Tibial artery (tissue), 4 donors: ENCODE data around the gene ANKZF1.

Source experiments
- DNase-seq, 2 donors: peaks; one replicate each; pipeline ENCODE4 v3.0.0-alpha.2; 2019
- H3K27ac ChIP-seq, 2 donors: fragments of 200-600 bp; sonication (generic) in 1 of 2; 1 replicate in 1 of 2; 2 replicates in 1 of 2; pipeline ENCODE4 v1.5.1; 2018 to 2019; ENCODE audit warnings: mild to moderate bottlenecking in 1 of 2
- H3K27me3 ChIP-seq, 2 donors: fragments of 200-600 bp; sonication (generic) in 1 of 2; one replicate each; pipeline versions ENCODE4 v1.5.1 to v1.6.0; 2016 to 2019
- H3K36me3 ChIP-seq, 3 donors: fragments of 200-600 bp; sonication (generic) in 2 of 3; one replicate each; pipeline ENCODE4 v1.5.1; 2016 to 2019; ENCODE audit warnings: mild to moderate bottlenecking in 2 of 3
- H3K4me1 ChIP-seq, 4 donors: fragments of 200-600 bp; sonication (generic) in 2 of 4; 1 replicate in 3 of 4; 2 replicates in 1 of 4; pipeline ENCODE4 v1.5.1; 2016 to 2019
- H3K4me3 ChIP-seq, 2 donors: fragments of 200-600 bp; sonication (generic) in 1 of 2; 1 replicate in 1 of 2; 2 replicates in 1 of 2; pipeline ENCODE4 v1.5.1; 2018 to 2019; ENCODE audit warnings: mild to moderate bottlenecking in 2 of 2
- H3K9me3 ChIP-seq, 3 donors: fragments of 200-600 bp; sonication (generic) in 1 of 3; one replicate each; pipeline ENCODE4 v1.5.1; 2016 to 2019
- CTCF ChIP-seq, 2 experiments: fragments of 200-600 bp in 1 of 2; fragments of 450-650 bp in 1 of 2; IDR thresholded peaks; one replicate each; pipeline ENCODE4 v1.5.1; 2017 to 2019; ENCODE audit warnings: antibody characterized with exemption in 2 of 2, mild to moderate bottlenecking in 1 of 2, moderate library complexity in 1 of 2
- intact Hi-C: fragments of 100-400 bp; cut with DNase I; formaldehyde crosslinking; loops from one replicate; pipeline ENCODE4 v1.15.0; 2023; ENCODE audit warnings: low total_unique reads

Gene ANKZF1

GRCh38 chr2:219277703-219278654 is 48.4 kb downstream of the ANKZF1 start:
- peak; percentile 69 to 89 for DNase-seq
- Histone ChIP-seq H3K27ac (peak overlapping the region; percentile 98 to 99), H3K36me3 (peaks cover 21 to 26% (median 26%) of the 10 kb centered on the region in 3 donors), H3K27me3 (no peaks in the 10 kb centered on the region), H3K4me3 (no peak overlapping the region), H3K4me1 (peaks cover 0 to 53% (median 40%) of the 10 kb centered on the region in 4 donors), H3K9me3 (no peaks in the 10 kb centered on the region)
- intact Hi-C loops: loop anchor here (2.0 kb wide), 1 partner anchor 17 kb away; no protein-coding TSS in a partner anchor
- peak; percentile 94 to 99 for TF ChIP-seq CTCF (IDR thresholded peaks at IDR 0.05)

GRCh38 chr2:219278655-219279150 is 49.1 kb downstream of the ANKZF1 start:
- peak overlapping the region; percentile 98 to 99 for H3K27ac ChIP-seq
- peak overlapping the region; percentile 80 to 94 for H3K4me3 ChIP-seq
- DNase-seq: no peak
- no peaks in the 10 kb centered on the region for H3K27me3 ChIP-seq
- peaks cover 0 to 52% (median 40%) of the 10 kb centered on the region in 4 donors for H3K4me1 ChIP-seq
- peaks cover 28 to 33% (median 33%) of the 10 kb centered on the region in 3 donors for H3K36me3 ChIP-seq
- no peaks in the 10 kb centered on the region for H3K9me3 ChIP-seq
- TF ChIP-seq CTCF (IDR thresholded peaks at IDR 0.05): no peak
- intact Hi-C loops: loop anchor here (2.0 kb wide), 1 partner anchor 16 kb away; no protein-coding TSS in a partner anchor

- Histone ChIP-seq H3K36me3 (peaks cover 33 to 39% (median 39%) of the 10 kb centered on the region in 3 donors), H3K4me3 (peak within 1 kb of the TSS; percentile 80 to 94), H3K4me1 (peaks cover 0 to 48% (median 37%) of the 10 kb centered on the region in 4 donors), H3K9me3 (no peaks in the 10 kb centered on the region), H3K27ac (peak within 1 kb of the TSS; percentile 98 to 99), H3K27me3 (no peaks in the 10 kb centered on the region)
- DNase-seq: peak; percentile 99 to 100
- intact Hi-C loops: loop anchor here (2.0 kb wide), 1 partner anchor 15 kb away; no protein-coding TSS in a partner anchor
- no peak for TF ChIP-seq CTCF (IDR thresholded peaks at IDR 0.05)
Measured at GRCh38 chr2:219279151-219279915, 49.7 kb downstream of the ANKZF1 start, which contains the start of gene DNAJB2. Gene DNAJB2, plus strand, starts transcription at chr2:219279366. Its CDS starts 468 bp downstream, at chr2:219279834.

GRCh38 chr2:219279916-219280516 is 50.4 kb downstream of the ANKZF1 start:
- H3K4me1 ChIP-seq: peaks cover 0 to 52% (median 34%) of the 10 kb centered on the region in 4 donors
- intact Hi-C loops: loop anchor here (2.0 kb wide), 1 partner anchor 15 kb away; no protein-coding TSS in a partner anchor
- H3K27ac ChIP-seq: peak overlapping the region; percentile 98 to 99
- no peaks in the 10 kb centered on the region for H3K27me3 ChIP-seq
- no peaks in the 10 kb centered on the region for H3K9me3 ChIP-seq
- peak in 1 of 2 donors; percentile 78 for DNase-seq
- peak overlapping the region; percentile 80 to 94 for H3K4me3 ChIP-seq
- TF ChIP-seq CTCF (IDR thresholded peaks at IDR 0.05): peak in 1 of 2 experiments; percentile 8
- peaks cover 40 to 46% (median 46%) of the 10 kb centered on the region in 3 donors for H3K36me3 ChIP-seq

DNA sequence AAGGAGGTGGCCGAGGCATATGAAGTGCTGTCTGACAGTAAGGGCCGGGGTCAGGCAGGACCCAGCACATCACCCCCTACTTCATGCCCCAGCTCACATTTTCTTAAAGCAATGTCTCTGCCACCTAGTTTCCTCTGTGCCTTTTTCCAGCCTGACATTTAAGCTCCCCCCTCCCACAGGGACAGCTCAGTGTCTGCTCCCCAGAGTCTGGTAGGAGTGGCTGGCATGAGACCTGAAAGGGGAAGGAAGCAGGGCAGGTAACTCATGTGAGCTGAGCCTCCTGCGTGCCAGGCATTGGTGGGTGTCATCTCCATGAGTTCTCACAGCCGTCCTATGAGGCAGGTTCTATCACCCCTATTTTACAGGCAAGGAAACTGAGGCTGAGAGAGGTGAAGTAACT is 51.0 kb downstream of the ANKZF1 start:
- intact Hi-C loops: no loop called here
- Histone ChIP-seq H3K36me3 (peaks cover 40 to 53% (median 52%) of the 10 kb centered on the region in 3 donors), H3K4me3 (peak overlapping the region; percentile 80 to 94), H3K4me1 (peaks cover 0 to 58% (median 37%) of the 10 kb centered on the region in 4 donors), H3K27me3 (no peaks in the 10 kb centered on the region), H3K9me3 (no peaks in the 10 kb centered on the region), H3K27ac (peak overlapping the region; percentile 98 to 99)
- no peak for TF ChIP-seq CTCF (IDR thresholded peaks at IDR 0.05)
- no peak for DNase-seq
